GM19193 (cell line): ENCODE results near the gene SERPINB7.

ENCODE experiments used
- POLR2A ChIP-seq: IDR thresholded peaks from 4 replicates; pipeline ENCODE4 v1.6.1; 2011; ENCODE audit not compliant: insufficient read depth, insufficient read length; ENCODE audit errors: extremely low read depth

The SERPINB7 gene

DNA sequence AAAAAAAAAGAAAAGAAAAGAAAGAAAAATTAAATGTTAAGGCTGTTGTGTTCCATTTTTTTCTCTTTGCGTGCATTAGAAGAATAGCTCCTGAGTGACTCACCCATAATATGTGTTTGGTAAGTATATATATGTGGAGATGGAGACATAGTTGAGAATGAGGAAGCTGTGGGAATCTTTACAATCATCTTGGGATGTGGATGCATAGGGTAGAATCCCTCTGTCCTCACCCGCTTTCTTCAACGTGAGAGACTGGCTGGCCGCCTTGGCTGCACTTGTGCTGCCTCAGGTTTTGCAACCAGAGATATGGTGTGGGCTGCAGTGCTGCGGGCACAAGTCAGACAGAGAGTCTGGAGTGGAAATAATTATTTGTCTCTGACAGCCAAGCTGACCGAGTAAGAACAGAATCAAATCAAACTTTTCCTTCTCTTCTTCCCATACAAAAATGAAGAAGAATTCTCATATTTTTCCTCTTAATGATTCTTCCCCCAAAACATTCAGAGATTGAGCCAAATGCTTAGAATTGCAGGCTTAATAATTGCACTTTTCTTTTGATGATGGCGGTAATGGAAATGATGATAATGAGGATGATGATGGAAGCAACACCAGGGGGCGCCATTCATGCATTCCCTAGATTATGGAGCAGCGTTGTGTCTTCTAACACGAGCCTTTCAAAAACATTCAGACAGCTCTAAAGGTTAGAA, 48.5 kb downstream of the SERPINB7 start:
- TF ChIP-seq POLR2A = no peak

DNA sequence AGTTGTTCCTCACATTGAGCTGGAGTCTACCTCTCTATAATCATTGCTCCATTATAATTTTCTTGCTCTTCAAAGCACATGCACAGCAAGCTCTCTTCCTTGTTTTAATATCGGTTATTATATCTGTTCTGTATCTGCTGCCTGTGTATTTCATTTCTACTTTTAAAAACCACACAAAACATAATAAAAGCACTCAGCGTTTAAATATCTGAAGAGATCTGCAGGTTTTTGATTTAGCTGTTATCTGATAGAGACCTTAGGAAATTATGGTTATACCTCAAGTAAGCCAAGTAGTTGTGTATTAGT, 49.0 kb downstream of the SERPINB7 start:
- no peak for TF ChIP-seq POLR2A

DNA sequence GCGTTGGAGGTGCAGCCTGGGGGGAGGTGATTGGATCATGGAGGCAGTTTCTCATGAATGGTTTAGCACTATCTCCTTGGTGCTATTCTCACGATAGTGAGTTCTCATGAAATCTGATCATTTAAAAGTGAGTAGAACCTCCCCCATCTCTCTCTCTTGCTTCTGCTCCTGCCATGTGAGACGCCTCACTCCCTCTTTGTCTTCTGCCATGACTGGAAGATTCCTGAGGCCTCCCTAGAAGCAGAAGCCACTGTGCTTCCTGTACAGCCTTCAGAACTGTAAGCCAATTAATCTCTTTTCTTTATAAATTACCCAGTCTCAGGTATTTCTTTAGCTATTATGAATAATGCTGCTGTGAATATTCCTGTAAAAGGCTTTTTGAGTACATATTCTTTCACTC, 52.9 kb downstream of the SERPINB7 start:
- TF ChIP-seq POLR2A = no peak

DNA sequence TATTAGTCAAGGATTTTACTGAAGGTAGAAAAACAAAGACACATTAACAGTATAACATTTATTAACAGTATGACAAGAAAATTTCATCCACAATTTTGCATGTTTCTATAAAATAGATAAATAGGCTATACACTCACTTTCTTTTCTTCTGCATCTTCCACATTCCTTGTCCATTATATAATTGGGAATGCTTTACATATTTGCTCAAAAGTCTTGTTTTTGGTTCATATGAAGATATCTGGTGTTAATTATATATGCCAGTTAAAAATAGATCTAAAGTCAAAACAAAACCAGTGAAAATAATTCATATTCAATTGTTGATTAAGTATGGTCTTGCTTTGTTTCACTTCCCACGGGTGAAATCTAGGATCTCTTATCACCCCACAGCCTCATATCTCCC, 53.4 kb downstream of the SERPINB7 start:
- TF ChIP-seq POLR2A = no peak

DNA sequence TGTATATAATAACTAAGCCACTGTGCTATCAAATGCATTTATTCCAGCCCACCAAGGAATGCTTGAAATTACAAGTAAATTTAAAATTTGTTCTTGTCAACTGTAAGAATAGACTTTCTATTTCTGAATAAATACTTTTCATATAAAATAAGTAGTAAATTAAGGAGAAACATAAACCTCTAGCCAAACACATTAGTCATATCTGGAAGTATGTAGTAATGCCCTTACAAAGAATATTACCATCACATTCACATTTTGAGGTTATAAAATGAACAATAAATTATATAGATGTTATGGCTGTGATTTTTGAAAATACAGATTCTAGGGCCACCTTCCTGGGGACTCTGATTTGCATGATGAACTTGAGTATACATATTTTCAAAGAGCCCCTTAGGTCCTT, 54.7 kb downstream of the SERPINB7 start:
- no peak for TF ChIP-seq POLR2A

DNA sequence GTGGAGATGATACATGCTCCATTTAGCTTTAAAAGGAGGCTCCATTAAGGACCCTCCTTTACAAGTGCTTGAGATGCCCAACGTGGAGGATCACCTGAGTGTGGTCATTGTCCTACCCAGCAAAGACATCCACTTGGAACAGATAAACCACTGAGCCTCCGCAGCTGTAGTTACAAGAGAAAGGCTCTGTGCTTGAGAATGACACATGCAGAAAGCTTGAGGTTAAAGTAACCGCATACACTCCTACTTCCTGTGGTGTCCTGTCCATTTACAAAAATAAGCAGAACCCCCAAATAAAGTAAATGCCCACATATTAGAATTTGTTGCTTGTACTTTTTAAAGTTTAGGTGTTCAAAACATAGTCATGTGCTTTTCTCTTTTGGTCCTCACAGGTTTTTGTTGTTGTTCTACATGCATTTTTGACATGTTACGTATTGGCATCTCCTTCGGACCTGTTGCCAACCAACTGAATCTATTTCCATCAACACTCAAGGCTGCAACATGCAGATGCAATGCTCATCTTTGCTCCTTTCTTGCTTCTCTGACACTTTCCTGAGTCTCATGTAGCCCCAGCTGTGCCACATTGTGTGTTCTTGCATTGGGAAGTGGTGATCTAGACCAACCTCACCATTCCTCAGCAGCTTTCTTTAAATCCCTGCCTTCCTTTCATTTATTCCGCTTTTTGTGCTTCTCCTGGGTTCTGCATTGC, 56.0 kb downstream of the SERPINB7 start:
- TF ChIP-seq POLR2A = no peak

DNA sequence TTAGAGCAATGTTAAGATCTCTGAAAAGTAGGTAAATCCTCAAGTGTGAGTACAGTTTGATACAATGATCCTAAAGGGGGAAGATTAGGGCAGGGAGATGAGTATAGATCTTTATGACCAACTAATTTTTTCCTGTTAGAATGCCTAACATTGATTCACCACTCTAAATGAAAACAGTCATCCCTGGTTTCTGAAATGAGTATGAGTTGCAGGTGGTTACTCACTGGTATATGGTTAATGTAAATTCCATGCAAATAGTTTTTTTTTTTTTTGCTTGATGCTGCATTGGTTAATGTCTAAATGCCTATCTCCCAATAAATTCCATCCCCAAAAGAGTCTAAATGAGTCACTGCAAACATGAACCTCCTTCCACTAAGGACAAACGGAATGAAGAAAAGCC, 57.3 kb downstream of the SERPINB7 start:
- no peak for TF ChIP-seq POLR2A

DNA sequence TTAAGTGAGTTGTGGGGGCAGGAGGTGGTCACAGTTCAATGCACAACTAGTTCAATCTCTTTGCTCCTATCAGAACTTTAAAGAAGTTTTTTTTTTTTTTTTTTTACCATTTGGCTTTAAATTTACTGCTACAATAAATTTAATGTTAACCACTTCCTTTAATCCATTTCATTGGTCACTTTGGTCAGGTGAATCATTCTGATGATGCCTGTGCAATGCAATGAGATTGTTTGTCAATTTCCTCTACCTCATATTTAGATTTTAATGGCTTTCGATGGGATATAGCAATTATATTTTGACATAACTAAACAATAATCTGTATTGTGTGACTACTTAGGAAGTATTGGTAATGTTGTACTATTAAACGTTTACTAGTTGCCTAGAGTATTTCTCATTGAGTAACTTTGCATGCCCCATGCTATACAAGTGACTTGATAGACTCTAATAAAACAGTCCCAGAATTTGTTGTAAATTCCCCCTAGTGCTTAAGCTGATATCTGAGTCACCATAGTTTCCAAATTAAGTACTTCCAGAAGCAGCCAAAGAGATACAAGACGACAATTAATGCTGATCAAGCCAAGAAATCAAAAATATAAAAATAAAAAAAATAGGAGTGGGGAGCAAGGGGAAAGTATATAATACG, 59.4 kb downstream of the SERPINB7 start:
- TF ChIP-seq POLR2A = no peak

DNA sequence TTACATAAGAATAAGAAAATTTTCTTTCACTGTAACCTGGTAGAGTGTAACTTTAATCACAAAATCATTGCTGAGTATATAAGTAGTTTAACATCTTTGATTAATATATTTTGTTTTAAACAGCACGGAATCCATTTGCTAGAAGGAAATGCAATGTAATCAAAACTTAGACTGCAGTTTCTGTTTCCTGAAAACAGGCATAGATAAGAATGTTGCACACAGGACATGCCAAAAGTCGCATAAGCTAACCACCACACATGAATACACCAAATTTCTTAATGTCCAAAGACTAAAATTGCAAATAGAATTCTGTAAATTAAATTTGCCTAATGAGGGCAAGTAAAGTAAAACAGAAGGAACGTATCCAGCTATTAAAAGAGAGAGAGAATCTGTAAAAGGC, 61.2 kb downstream of the SERPINB7 start:
- no peak for TF ChIP-seq POLR2A

DNA sequence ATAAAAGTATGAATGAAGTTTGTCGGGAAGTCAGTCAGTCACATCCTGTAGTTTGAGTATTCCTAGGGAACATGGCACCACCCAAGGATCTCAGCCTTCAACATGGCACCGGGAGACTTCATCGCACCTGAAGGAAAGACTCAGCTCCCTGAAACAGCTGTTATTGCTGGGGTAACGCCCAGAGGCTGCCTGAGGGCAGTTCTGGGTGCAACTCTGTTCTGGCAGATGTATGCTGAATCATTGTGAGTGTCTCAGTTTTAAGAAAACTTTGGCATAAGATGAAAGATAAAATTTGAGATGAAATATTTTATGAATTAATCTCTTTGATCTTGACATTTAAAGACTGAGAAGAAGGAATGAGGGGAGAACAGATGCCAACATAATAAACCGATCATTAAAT, 62.4 kb downstream of the SERPINB7 start:
- TF ChIP-seq POLR2A = no peak

DNA sequence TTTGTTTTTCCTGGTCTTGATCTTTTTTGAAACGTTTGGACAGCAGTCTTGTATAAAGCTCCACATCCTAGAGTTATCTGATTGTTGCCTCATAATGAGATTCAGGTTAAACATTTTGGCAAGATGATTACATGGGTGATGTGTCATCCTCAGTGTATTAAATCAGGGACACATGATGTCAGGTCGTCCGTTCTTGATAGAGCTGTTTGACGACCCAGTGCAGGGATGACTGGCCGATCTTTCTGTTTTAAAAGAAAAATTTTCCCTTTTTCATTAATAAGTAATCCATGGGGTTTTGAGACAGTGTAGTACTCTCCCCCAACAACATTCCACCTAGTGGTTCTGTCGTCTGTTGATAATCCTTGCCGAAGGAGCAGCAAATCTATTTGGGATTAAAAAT, 67.8 kb downstream of the SERPINB7 start:
- no peak for TF ChIP-seq POLR2A

DNA sequence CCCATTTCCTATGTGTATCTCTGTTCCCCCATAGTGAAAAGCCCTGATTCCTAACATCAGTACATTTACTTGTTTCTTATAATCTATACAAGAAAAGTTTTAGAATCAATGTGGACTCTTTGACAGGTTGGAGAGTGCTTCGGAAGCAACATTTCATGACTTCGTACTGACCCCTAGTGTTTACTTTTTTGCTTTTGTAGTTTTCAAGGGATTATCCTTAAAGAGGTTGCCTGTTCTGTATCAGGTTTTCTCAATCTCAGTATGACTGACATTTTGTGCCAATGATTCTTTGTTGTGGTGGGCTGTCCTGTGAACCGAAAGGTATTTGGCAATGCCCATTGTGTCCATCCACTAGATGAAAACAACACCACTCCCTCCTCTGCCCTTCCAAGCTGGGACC, 69.0 kb downstream of the SERPINB7 start:
- no peak for TF ChIP-seq POLR2A

DNA sequence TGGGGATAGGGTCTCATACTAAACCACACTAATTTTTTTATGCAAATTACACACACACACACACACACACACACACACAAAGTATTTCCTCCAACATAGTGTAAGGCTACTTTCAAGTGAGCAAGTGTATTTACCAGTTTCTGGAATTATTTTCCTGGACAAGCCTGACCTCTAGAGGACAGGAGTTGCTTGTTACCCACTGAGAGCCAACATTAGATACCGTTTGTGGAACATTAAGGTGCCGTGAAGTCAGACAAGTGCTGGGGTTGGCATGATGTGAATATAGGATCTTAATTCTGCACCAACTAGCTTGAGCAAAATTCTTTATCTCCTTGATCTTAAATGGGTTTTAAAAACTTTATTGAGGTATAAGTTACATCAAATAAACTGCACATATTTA, 72.9 kb downstream of the SERPINB7 start:
- TF ChIP-seq POLR2A = no peak

DNA sequence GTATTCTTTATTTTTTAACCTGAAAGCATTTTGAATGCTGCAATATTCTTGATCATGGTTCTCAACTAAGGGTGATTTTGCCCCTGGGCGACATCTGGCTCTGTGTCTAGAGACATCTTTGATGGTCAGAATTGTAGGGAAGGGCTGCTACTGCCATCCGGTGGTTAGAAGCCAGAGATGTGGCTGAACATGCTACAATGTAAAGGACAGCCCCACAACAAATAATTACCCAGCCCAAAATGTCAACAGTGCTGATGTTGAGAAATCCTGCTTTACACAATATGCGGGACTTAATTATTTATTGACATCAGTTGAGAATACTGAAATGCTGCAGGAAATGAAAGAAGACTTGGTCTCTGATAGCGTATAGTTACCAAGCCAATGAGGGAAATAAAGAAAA, 74.8 kb downstream of the SERPINB7 start:
- no peak for TF ChIP-seq POLR2A

DNA sequence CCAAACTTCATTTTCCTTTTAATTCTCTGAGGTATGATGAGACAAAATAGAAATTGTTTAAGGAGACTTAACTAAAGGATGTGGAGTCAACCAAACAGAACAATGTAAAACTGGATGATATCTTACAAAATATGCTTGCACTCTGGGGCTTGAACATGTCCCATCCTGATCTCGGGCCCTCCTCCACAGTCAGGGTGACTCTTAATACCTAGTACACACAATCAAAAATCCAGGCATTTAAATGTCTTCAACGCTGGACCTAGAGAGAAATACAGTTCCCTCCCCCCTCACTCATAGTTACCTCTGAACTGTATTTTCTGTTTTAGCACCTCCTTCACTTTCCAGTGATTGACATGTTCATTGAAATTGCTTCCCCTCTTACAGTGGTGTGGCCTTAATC, 75.4 kb downstream of the SERPINB7 start:
- no peak for TF ChIP-seq POLR2A
